Erythroblast (primary cell): ENCODE results near the gene LRRTM4.

Source experiments
- GATA1 ChIP-seq: IDR thresholded peaks from 2 replicates; pipeline ENCODE4 v1.6.1; 2011; ENCODE audit warnings: low read depth, mild to moderate bottlenecking, control low read depth, low read length, moderate library complexity
- POLR2A ChIP-seq: IDR thresholded peaks from 2 replicates; pipeline ENCODE4 v1.6.1; 2011; ENCODE audit warnings: mild to moderate bottlenecking, low read length

GRCh38 chr2:77155511-77155910 is 366.7 kb downstream of the LRRTM4 start:
- TF ChIP-seq POLR2A (no peak), GATA1 (no peak)
